ENCODE data around the gene KIF2C. TPM values are rescaled to one million over a fixed set of nuclear protein-coding genes. Genes with fewer than 3 reads are reported as not detected.
A peak's percentile ranks its signal among the peaks of the same experiment; 100 is the strongest.

KIF2C gene
- total and polyA plus RNA-seq, 9 of the 15 experiments (the other 6 are each of a cell fraction or from before 2014, with no cell fraction given): 84.9 to 226 (median 169) TPM

DNA sequence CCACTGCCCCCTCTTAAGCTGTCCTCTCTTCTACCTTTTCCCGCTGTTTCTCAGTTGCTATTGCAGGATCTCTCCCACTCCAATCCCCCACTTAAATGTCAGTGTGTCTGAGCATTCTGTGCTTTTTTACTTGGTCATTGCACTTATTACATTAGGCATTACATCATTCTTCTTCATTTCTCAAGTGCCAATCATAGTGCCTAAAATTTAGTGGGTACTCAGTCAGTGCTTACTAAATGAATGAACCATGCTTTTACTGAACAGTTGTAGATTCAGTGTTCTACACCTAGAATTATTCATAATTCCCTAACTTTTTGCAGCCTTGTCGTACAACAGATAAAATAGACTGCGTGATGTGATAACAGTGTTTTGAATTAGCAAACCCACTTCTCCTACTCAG lies 45.7 kb upstream of the KIF2C start (continued):
- TF ChIP-seq, protein P1, sequence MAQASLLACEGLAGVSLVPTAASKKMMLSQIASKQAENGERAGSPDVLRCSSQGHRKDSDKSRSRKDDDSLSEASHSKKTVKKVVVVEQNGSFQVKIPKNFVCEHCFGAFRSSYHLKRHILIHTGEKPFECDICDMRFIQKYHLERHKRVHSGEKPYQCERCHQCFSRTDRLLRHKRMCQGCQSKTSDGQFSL (CRISPR knock-in tag; IDR thresholded peaks at IDR 0.05): no peak
- TF ChIP-seq, protein P1 (tag; IDR thresholded peaks at IDR 0.05): no peak
- TF ChIP-seq JUND (IDR thresholded peaks at IDR 0.05; ENCODE audit: borderline replicate concordance, low read depth, low read length) (no peak), JUND (tag; IDR thresholded peaks at IDR 0.05; ENCODE audit: borderline replicate concordance, low read depth, low read length) (peak; percentile 24; the same call in 1 of the 3 replicates)
- TF ChIP-seq, protein P2, sequence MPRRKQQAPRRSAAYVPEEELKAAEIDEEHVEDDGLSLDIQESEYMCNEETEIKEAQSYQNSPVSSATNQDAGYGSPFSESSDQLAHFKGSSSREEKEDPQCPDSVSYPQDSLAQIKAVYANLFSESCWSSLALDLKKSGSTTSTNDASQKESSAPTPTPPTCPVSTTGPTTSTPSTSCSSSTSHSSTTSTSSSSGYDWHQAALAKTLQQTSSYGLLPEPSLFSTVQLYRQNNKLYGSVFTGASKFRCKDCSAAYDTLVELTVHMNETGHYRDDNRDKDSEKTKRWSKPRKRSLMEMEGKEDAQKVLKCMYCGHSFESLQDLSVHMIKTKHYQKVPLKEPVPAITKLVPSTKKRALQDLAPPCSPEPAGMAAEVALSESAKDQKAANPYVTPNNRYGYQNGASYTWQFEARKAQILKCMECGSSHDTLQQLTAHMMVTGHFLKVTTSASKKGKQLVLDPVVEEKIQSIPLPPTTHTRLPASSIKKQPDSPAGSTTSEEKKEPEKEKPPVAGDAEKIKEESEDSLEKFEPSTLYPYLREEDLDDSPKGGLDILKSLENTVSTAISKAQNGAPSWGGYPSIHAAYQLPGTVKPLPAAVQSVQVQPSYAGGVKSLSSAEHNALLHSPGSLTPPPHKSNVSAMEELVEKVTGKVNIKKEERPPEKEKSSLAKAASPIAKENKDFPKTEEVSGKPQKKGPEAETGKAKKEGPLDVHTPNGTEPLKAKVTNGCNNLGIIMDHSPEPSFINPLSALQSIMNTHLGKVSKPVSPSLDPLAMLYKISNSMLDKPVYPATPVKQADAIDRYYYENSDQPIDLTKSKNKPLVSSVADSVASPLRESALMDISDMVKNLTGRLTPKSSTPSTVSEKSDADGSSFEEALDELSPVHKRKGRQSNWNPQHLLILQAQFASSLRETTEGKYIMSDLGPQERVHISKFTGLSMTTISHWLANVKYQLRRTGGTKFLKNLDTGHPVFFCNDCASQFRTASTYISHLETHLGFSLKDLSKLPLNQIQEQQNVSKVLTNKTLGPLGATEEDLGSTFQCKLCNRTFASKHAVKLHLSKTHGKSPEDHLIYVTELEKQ (CRISPR knock-in tag; IDR thresholded peaks at IDR 0.05): no peak

All from K562 (cell line).